ENCODE measurements around the gene RAB6D.
"Not testable (repeated sequence)": the region's sequence is repeated elsewhere in the genome, so short reads cannot be mapped to it uniquely, and the experiment has no call there.

RAB6D gene

DNA sequence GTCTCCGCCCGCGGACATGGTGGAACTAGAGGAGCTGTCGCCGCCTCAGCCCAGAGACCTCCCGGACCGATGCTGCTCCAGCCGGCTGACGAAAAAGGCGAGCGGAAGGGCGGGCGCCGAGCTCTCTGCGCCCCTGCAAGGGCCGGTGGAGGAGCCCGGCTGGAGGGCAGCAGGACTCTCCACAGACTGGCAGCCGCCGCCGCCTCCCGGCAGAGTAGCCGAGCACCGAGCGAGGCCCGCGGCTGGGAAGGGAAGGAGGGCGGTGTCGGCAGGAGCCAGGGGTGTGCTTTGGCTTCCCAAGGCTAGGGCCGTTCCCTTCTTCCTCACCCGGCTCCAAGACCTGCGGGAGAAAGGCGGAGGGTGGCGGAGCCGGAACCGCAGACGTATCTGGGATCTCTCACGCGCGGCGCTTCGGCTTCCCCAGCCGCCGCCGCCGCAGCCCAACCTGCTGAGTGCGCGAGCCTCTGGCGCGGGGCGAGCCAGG lies at the start of gene RAB6D:
Gene RAB6D, minus strand, starts transcription at position 466 of the 484 bp plus-strand sequence. Its CDS starts 448 bp downstream, at position 18.
- DNase-seq (ENCODE audit: low read depth) = not testable (repeated sequence)

DNA sequence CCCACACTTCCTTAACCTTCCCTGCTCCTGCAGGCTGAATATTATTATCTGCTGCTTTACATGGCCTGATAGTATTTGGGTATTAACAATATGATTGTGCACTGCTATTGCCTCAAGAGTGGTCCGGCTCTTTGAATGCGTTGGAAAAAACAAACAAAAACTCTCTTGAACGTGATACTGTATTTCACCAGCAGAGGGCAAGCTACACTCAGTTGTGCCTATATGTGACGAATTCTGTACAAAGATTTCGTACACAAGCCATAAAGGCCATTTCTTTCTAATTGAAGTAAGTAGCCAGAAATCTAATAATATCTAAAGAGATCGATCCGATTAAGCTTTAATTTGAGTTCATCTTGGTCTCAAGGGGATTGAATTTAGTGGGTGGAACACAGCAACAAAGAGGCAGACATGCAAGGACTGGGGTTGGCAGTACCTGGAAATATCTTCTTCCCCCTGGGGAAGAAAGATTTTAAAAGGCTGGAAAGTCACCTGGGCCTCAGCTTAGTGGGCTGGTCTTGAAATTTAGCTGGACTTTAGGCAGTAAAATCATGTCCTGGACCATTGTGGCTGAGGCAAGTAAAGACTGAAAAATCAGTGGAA lies 49.3 kb upstream of the RAB6D start:
- peak; percentile 28 for DNase-seq (ENCODE audit: low read depth)
- TF ChIP-seq, protein P1, sequence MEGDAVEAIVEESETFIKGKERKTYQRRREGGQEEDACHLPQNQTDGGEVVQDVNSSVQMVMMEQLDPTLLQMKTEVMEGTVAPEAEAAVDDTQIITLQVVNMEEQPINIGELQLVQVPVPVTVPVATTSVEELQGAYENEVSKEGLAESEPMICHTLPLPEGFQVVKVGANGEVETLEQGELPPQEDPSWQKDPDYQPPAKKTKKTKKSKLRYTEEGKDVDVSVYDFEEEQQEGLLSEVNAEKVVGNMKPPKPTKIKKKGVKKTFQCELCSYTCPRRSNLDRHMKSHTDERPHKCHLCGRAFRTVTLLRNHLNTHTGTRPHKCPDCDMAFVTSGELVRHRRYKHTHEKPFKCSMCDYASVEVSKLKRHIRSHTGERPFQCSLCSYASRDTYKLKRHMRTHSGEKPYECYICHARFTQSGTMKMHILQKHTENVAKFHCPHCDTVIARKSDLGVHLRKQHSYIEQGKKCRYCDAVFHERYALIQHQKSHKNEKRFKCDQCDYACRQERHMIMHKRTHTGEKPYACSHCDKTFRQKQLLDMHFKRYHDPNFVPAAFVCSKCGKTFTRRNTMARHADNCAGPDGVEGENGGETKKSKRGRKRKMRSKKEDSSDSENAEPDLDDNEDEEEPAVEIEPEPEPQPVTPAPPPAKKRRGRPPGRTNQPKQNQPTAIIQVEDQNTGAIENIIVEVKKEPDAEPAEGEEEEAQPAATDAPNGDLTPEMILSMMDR (IDR thresholded peaks at IDR 0.05; ENCODE audit: control insufficient read depth, extremely low read depth, insufficient read depth) = peak; percentile 74
- no peak overlapping the region for H3K4me3 ChIP-seq (ENCODE audit: low read depth, low read length)

More for the DNA sequence above, at the start of gene RAB6D:
- peak within 1 kb of the TSS; percentile 44 for H3K4me3 ChIP-seq (ENCODE audit: low read depth, low read length)

DNA sequence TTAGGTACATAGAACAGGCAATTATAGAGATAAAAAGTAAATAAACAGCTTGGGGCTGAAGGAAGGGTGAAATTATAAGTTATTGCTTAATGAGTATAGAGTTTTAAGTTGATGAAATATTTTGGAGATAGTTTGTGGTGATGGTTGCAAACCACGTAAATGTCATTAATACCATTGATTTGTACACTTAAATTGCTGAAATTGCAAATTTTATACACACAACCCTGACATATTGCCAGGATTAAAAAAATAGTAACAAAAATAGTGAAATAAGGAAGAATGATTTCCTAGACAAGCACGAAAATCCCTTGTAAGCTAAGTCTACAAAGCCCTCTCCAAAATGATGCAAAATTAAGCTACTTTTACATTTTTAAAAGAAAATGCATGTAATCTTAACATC lies 46.2 kb upstream of the RAB6D start:
- DNase-seq (ENCODE audit: low read depth) = no peak
- TF ChIP-seq, protein P1 (IDR thresholded peaks at IDR 0.05; ENCODE audit: control insufficient read depth, extremely low read depth, insufficient read depth) = no peak
- H3K4me3 ChIP-seq (ENCODE audit: low read depth, low read length) = no peak overlapping the region

DNA sequence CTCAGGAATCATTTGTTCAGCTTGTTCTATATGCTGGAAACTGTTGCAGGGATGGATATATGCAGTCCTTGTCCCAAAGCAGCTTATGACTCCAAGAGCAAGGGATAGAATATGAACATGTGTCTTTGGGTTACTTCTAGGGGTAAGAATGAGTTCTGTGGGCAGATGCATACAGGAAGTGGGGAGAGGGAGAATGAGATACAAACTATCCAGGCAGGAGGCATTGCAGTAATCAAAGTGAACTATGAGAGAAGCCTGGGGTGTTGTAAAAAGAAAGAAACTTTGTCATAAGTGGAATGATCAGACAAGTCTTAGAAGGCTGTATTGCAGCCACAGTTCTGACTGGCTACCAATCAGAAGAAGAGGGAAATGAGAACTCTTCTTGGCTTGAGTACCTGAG lies 44.8 kb upstream of the RAB6D start:
- no peak overlapping the region for H3K4me3 ChIP-seq (ENCODE audit: low read depth, low read length)
- no peak for DNase-seq (ENCODE audit: low read depth)
- TF ChIP-seq, protein P1 (IDR thresholded peaks at IDR 0.05; ENCODE audit: control insufficient read depth, extremely low read depth, insufficient read depth) = no peak

DNA sequence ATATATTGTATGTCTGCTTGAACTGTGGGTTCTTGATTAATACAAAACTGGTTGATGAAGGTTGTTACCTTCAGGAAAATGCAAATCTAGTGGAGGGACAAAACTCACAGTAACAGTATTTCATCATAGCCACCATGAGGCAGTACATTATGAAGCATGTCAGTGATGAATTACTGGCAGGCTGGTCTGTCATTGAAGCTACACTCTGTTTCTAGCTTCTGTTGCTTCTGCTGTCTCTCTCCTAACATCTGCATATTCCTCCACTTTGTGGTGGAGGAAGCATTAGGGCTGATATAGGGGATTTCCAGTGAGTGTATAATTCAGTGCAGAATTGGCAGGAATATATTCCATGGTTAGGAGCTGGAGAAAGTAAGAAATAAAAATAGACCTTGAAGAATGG lies 44.2 kb upstream of the RAB6D start:
- TF ChIP-seq, protein P1 (IDR thresholded peaks at IDR 0.05; ENCODE audit: control insufficient read depth, extremely low read depth, insufficient read depth) = no peak
- no peak for DNase-seq (ENCODE audit: low read depth)
- H3K4me3 ChIP-seq (ENCODE audit: low read depth, low read length) = no peak overlapping the region

DNA sequence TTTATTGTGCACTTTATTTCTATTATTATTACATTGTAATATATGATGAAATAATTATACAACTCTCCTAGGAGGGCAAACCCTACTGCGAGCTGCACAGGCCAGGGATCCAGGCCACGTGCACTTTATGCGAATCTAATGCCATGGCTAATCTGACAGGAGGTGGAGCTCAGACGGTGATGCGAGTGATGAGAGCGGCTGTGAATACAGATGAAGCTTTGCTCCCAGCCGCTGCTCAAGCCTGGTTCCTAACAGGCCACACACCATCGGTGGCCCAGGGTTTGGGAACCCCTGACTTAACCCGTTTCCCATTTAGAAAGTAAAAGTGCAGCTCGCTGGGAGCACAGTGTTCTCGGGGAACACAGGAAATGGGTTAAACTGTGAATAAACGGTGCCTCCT lies 40.8 kb upstream of the RAB6D start:
- TF ChIP-seq, protein P1 (IDR thresholded peaks at IDR 0.05; ENCODE audit: control insufficient read depth, extremely low read depth, insufficient read depth) = no peak
- no peak for DNase-seq (ENCODE audit: low read depth)
- no peak overlapping the region for H3K4me3 ChIP-seq (ENCODE audit: low read depth, low read length)

DNA sequence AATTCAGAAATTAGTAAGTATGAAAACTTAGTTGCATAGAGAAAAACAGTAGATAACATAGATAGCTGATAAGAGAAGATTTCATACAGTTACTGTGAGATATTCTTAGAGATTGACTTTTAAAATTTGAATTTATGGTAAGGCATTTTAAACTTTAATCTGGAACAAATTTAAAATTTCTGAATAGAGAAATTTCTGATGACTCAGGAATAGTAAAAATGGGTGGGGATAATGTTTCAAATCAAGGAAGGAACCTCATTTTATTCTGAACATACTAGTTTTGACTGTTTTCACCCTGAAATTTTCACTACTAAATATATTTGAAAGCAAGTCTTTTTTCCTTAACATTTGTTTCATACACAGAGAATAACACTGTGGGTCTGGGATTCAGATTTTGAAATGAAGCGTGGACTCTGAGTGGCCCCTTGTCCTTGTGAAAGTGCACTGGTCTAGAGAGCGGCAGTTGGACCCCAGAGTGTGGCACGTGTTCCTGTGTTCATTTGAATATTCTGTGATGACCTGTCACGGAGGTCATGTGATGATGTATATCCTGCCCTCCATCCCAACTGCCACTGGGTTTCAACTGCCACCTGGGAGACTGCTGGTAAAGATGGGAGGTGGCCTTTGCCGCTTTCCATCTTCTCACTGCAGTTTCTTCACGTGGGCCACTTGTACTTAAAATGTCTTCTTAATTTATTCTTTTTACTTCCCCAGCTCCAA lies 38.5 kb upstream of the RAB6D start:
- TF ChIP-seq, protein P1 (IDR thresholded peaks at IDR 0.05; ENCODE audit: control insufficient read depth, extremely low read depth, insufficient read depth) = no peak
- no peak for DNase-seq (ENCODE audit: low read depth)
- H3K4me3 ChIP-seq (ENCODE audit: low read depth, low read length) = no peak overlapping the region

Measured in LNCaP clone FGC (cell line).